GM12801 (cell line): ENCODE data around the gene LMAN2L.

ENCODE experiments used
- TF ChIP-seq, protein P1 (sequence below): IDR thresholded peaks from one replicate; pipeline ENCODE4 v1.5.1; 2011; ENCODE audit warnings: control low read depth; ENCODE audit not compliant: insufficient read length; ENCODE audit errors: extremely low read depth

LMAN2L gene

DNA sequence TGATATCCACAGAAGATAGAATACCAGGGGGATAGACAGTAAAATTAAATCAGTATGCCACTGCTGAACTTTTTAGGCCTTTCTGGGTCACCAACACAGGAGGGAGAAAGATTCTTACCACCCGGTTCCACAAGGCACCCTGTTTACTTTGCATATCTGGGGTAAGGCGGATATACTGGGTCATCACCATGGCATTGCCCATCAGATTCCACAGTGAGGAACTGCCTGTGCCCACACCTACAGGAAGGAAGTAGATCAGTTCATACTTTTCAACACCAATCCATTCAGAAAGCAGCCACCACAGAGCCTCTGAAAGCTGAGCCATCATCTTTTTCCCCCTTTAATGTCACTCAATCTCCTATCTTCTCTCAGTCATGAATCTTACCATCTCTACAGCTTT is 2.0 kb downstream of the LMAN2L start:
- TF ChIP-seq, protein P1, sequence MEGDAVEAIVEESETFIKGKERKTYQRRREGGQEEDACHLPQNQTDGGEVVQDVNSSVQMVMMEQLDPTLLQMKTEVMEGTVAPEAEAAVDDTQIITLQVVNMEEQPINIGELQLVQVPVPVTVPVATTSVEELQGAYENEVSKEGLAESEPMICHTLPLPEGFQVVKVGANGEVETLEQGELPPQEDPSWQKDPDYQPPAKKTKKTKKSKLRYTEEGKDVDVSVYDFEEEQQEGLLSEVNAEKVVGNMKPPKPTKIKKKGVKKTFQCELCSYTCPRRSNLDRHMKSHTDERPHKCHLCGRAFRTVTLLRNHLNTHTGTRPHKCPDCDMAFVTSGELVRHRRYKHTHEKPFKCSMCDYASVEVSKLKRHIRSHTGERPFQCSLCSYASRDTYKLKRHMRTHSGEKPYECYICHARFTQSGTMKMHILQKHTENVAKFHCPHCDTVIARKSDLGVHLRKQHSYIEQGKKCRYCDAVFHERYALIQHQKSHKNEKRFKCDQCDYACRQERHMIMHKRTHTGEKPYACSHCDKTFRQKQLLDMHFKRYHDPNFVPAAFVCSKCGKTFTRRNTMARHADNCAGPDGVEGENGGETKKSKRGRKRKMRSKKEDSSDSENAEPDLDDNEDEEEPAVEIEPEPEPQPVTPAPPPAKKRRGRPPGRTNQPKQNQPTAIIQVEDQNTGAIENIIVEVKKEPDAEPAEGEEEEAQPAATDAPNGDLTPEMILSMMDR: no peak

DNA sequence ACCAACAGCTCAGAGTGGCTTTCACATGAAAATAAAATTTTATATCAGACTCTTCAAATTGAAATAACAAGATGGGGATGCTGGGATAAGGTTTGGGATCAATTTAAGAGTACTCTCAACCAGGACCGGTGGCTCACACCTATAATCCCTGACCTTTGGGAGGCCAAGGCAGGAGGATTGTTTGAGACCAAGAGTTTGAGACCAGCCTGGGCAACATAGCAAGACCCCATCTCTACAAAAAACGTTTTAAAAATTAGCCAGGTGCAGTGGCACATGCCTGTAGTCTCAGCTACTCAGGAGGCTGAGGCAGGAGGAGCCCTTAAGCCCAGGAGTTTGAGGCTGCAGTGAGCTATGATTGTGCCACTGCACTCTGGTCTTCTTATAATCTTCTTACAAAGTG is 2.6 kb downstream of the LMAN2L start:
- TF ChIP-seq, protein P1: no peak

DNA sequence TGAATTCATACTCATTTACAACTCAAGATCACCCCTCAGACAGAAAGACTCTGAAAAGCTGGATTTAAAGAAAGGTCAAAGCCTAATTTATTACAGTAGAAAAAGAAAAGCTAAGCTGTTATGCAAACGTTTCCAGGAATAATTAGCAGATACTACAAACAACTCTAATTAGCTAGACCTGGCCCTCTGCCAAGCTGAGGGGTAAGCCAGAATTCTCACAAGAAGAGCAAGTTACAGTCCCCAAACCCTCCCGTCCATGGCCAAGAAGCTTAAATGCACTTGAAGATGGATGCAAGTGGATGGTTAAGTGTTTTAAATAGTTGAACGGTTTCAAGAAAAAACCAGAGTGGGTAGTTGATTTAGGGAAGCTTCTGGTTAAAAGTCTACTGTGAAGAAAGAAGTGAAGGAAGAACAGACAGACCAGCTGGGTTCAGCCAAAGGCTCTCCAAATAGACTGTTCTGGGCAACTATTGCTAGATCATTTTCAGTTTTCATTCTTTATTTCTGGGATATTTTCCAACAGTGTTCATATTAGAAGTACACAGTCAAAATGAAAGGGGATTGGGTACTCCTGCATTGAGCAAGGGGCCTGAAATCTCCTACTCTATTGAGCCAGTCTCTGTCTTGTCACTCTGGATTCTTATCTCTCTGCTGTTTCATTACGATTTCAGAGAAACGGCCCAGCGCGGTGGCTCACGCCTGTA is 4.8 kb downstream of the LMAN2L start:
- TF ChIP-seq, protein P1: no peak

DNA sequence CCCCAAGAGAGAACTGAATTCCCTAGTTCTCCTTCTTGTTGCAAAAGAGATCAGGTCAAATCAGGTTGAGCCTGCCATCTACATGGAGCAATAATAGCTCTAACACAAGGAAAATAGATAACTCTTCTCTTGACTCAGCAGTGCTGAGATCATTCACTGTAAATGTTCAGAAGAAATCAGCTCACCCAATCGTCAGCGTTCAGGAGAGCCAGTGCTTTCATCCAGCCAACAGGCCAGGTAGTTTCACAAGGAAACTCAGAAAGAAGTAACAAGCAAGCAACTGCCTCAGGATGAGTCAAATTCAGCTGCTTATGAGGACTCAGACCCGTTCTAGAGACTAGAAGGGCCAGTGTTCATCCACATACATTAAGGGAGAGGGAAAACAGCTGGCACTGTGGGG is 5.9 kb downstream of the LMAN2L start:
- TF ChIP-seq, protein P1: no peak

DNA sequence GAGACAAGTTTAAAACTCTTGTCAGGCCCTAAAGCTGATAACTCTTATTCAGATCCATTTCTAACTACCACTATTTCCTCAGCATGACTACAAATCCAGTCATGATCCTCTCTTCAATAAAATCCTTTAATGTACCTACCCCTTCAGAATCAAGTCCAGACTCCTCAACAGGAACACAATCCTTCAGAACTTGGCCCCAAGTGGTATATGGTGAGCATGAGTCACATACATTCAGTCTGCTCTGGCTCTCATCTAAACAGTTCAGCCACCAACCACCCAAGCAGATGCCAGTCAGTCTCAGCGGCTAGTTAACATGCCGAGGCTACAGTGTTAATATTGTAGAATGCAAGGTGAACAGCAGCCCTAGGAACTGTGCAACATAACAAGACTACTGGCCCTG is 9.7 kb downstream of the LMAN2L start:
- TF ChIP-seq, protein P1: no peak

DNA sequence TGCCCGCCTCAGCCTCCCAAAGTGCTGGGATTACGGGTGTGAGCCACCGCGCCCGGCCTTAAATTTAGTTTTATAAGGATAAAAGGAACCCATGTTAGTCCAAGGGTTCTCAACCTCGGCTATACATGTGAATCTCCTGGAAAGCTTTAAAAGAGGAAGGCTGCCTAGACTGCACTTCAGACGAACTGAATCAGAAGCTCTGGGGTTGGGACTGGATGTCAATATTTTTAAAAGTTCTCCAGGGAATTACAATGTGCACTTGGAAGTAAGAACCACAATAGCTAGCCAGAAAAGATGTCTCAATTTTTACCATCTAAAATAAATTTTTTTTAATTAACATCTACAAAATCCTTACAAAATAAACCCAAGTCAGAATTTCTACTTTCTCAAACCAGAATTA is 10.1 kb downstream of the LMAN2L start:
- TF ChIP-seq, protein P1: no peak

DNA sequence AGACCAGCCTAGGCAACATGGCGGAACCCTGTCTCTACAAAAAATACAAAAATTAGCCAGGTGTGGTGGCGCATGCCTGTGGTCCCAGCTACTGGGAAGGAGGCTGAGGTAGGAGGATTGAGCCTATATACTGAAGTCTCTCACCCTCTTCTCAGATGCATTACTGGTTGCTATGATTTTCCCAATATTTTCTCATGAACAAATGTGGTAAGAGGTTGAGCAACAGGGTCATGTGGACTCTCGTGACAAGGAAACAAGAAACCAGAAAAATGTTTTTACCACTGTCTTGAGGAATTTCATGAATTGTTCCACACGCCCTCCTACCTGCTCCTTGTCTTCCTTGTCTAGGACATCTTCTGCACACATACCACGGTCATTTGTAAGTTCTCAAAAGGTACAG is 12.4 kb downstream of the LMAN2L start:
- TF ChIP-seq, protein P1: no peak
